HUES64 (cell line): Measurements from ENCODE around the gene TMC2.
"Not testable (repeated sequence)": the region's sequence is repeated elsewhere in the genome, so short reads cannot be mapped to it uniquely, and the experiment has no call there.

Source experiments
- H3K27ac ChIP-seq: 2 replicates; pipeline ENCODE4 v1.7.0; 2013; ENCODE audit warnings: low read depth, low read length, inconsistent platforms
- H3K27me3 ChIP-seq: 2 replicates; pipeline ENCODE4 v1.6.1; 2013; ENCODE audit warnings: mild to moderate bottlenecking, low read length; ENCODE audit not compliant: insufficient read depth
- H3K36me3 ChIP-seq: 2 replicates; pipeline ENCODE4 v1.6.1; 2013; ENCODE audit warnings: mild to moderate bottlenecking, low read length; ENCODE audit not compliant: insufficient read depth
- H3K4me1 ChIP-seq: 2 replicates; pipeline ENCODE4 v1.6.1; 2013; ENCODE audit warnings: mild to moderate bottlenecking, low read length, moderate library complexity; ENCODE audit not compliant: insufficient read depth
- H3K4me3 ChIP-seq: 2 replicates; pipeline ENCODE4 v1.5.1; 2013; ENCODE audit warnings: mild to moderate bottlenecking, low read length, moderate library complexity
- H3K9ac ChIP-seq: 2 replicates; pipeline ENCODE4 v1.6.1; 2013; ENCODE audit warnings: mild to moderate bottlenecking, low read depth, low read length
- H3K9me3 ChIP-seq: 2 replicates; pipeline ENCODE4 v1.6.1; 2013; ENCODE audit warnings: low read depth, low read length; ENCODE audit not compliant: insufficient read depth
- WGBS: fragments of 150-250, 120-280 bp; methylation state at CpG from one replicate; pipeline ENCODE4 v1.1.7; 2013; ENCODE audit warnings: missing lambda C conversion rate; 5-methylcytosine and 5-hydroxymethylcytosine counted together

The TMC2 gene

DNA sequence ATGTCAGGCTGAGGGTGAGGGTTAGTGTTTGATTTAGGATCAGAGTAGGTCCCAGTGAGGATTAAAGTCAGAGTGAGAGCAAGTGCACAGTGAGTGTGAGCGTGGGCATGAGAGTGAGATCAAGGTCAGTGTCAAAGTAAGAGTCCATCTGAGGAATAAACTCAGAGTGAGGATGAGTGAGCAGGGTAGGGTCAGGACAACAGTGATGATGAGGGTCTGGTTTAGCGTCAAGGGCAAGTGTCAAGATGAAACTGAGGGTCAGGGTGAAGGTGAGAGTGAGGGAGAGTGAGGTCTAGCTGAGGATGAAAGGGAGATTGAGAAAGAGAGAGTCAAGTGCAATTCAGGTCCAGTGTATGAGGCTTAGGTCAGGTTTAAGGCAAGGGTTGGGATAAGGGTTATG, 20.0 kb upstream of the TMC2 start:
- WGBS, result 77% methylated on average over 2 of the region's 2 CpGs
- H3K27me3 ChIP-seq, result peaks cover 98% of the 10 kb centered on the region
- no peak overlapping the region for H3K9ac ChIP-seq
- no peaks in the 10 kb centered on the region for H3K36me3 ChIP-seq
- no peaks in the 10 kb centered on the region for H3K9me3 ChIP-seq
- no peak overlapping the region for H3K4me3 ChIP-seq
- no peak overlapping the region for H3K27ac ChIP-seq
- no peaks in the 10 kb centered on the region for H3K4me1 ChIP-seq

DNA sequence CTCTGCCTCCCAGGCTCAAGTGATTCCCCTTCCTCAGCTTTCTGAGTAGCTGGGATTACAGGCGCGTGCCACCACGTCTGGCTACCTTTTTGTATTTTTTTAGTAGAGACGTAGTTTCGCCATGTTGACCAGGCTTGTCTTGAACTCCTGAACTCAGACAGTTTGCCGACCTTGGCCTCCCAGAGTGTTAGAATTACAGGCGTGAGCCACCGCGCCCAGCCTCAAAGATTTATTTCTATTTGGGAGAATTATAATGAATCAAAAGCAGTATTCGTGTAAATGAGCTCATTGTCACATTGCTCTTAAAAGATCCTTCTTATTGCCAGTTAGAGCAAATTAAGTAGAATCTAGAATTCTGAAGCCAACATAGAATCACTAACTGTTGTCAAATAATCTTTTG, 18.3 kb upstream of the TMC2 start:
- peaks cover 98% of the 10 kb centered on the region for H3K27me3 ChIP-seq

DNA sequence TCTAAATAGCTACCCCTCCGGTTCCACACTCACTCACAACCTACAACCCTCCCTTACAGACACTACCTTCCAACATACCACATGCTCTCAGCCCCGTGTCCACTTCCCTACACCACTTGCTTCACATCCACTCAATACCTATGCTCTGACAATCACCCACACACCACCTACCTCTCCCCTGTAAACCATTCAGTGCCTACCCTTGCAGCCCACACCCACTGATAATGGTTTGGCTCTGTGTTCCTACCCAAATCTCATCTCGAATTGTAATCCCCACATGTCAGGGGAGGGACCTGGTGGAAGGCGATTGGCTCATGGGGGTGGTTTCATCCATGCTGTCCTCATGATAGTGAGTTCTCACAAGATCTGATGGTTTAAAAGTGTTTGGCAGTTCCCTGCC, 17.8 kb upstream of the TMC2 start:
- Histone ChIP-seq H3K4me3 (no peak overlapping the region), H3K27me3 (peaks cover 98% of the 10 kb centered on the region), H3K36me3 (no peaks in the 10 kb centered on the region), H3K9ac (no peak overlapping the region), H3K27ac (no peak overlapping the region), H3K9me3 (no peaks in the 10 kb centered on the region), H3K4me1 (no peaks in the 10 kb centered on the region)
- 78% methylated on average over 4 of the region's 4 CpGs for WGBS

More for the DNA sequence above, 18.3 kb upstream of the TMC2 start:
- no peaks in the 10 kb centered on the region for H3K9me3 ChIP-seq
- H3K27ac ChIP-seq, result no peak overlapping the region
- H3K36me3 ChIP-seq, result no peaks in the 10 kb centered on the region
- no peak overlapping the region for H3K9ac ChIP-seq
- H3K4me1 ChIP-seq, result no peaks in the 10 kb centered on the region
- H3K4me3 ChIP-seq, result no peak overlapping the region
- 92% methylated on average over 10 of the region's 10 CpGs for WGBS

DNA sequence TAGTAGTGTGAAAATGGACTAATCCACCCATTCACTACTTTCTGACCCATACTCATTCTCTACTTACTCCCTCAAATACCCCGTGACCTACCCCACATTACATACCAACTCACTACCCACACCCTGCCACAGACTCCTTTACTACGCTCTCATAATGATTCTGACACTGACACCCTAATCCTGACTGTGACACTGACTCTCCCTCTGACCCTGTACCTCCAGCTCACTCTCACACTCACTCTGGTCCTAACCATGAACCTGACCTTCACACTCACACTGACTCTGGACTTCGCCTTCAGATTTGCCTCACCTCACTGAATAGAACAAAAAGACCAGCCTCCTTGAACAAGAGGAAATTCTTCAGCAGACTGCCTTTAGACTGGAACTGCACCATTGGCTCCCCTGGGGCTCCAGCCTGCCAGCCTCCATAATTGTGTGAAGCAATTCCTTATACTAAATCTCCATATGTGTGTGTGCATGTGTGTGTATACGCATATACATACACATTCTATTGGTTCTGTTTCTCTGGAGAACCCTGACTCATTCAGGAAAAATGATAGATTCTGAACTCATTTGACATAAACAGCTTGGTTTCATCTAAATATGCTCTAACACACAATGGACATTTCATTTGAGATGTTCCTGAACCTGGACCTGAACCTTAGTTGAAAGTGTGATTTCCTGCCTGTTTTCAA, 17.1 kb upstream of the TMC2 start:
- H3K9ac ChIP-seq, result no peak overlapping the region
- no peaks in the 10 kb centered on the region for H3K4me1 ChIP-seq
- H3K9me3 ChIP-seq, result no peaks in the 10 kb centered on the region
- 93% methylated on average over 3 of the region's 4 CpGs for WGBS
- H3K27me3 ChIP-seq, result peaks cover 98% of the 10 kb centered on the region
- H3K4me3 ChIP-seq, result no peak overlapping the region
- H3K27ac ChIP-seq, result no peak overlapping the region
- no peaks in the 10 kb centered on the region for H3K36me3 ChIP-seq

DNA sequence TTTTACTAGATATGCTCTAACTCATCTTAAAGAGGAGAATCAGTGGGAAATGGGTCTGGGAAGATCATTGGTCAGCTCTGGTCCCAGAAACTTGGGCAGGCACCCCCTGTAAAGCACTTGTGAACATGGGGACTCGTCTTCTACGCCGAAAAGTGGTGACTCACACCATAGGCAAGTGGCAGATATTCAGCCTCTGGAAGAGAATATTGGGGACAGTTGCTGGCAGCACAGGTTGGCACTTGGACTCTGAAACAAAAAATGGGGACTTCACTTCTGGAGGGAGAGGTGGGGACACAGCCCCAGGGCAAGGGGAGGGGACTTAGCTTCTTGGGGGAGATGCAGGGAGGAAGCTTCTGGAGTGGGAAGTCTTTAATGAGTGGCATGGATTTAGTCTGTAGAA, 15.8 kb upstream of the TMC2 start:
- no peak overlapping the region for H3K4me3 ChIP-seq
- no peak overlapping the region for H3K27ac ChIP-seq
- no peaks in the 10 kb centered on the region for H3K36me3 ChIP-seq
- WGBS, result 90% methylated on average over 3 of the region's 3 CpGs
- no peak overlapping the region for H3K9ac ChIP-seq
- H3K27me3 ChIP-seq, result peaks cover 96% of the 10 kb centered on the region
- 0 out of 2 replicates have a peak, but pooled peaks cover 2% of the 10 kb centered on the region for H3K4me1 ChIP-seq
- no peaks in the 10 kb centered on the region for H3K9me3 ChIP-seq

DNA sequence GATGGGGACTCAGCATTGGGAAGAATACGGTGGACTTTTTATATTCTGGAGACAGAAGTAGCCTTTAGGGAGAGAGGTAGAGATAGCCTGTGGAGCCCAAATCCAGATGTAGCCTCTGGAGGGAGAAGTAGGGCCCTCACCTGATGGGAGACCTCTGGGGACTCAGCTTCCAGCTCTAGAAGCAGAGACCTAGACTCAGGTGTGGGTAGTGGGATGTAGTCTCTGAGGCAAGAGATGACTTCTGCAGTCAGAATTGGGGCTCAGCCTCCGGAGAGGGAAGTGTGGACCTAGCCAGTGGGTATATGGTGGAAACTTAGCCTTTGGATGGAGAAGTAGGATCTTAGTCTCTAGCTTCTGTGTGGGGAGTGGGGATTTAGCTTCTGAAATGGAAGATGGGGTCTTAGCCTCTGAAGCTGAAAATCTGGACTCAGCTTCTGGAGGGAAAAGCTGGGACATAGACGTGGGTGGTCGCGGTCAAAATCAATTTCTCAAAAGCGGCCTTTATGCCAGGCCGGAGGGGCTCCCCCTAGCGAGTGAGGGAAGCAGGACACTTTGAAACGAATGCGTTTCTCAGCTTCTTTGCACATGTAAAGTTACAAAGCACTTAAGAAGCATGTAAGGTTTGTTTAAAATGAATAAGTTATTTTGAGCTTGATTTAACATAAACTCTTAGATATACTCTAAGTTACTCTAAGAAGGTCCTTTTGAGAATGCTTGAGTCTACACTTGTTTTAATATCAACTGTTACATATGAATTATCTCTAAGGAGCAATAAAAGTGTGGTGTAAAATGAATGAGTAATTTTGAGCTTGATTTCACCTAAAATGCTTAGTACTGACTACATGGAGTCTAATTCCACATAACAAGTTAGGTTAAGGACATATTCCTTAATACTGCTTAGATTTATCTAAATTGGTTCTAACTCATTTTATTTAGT, 14.7 kb upstream of the TMC2 start:
- Histone ChIP-seq H3K27me3 (peaks cover 96% of the 10 kb centered on the region), H3K9ac (no peak overlapping the region), H3K4me1 (0 out of 2 replicates have a peak, but pooled peaks cover 3% of the 10 kb centered on the region), H3K36me3 (no peaks in the 10 kb centered on the region), H3K27ac (no peak overlapping the region), H3K9me3 (no peaks in the 10 kb centered on the region), H3K4me3 (no peak overlapping the region)
- WGBS, result 21% methylated on average over 10 of the region's 10 CpGs

DNA sequence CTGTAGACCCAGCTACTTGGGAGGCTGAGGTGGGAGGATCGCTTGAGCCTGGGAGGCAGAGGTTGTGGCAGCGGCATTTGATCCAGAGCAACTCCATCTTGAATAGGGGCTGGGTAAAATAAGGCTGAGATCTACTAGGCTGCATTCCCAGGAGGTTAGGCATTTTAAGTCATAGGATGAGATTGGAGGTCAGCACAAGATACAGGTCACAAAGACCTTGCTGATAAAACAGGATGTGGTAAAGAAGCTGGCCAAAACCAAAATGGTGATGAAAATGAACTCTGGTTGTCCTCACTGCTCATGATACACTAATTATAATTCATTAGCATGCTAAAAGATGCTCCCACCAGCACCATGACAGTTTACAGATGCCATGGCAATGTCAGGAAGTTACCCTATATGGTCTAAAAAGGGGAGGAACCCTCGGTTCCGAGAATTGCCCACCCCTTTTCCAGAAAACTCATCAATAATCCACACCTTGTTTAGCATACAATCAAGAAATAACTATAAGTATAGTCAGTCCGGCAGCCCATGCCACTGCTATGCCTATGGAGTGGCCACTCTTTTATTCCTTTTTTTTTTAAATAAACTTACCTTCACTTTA, 13.4 kb upstream of the TMC2 start:
- H3K4me1 ChIP-seq, H3K9me3 ChIP-seq, H3K27ac ChIP-seq, H3K36me3 ChIP-seq, H3K9ac ChIP-seq, H3K4me3 ChIP-seq: not testable (repeated sequence)
- peaks cover 97% of the 10 kb centered on the region for H3K27me3 ChIP-seq
- WGBS, result 92% methylated on average over 5 of the region's 5 CpGs

DNA sequence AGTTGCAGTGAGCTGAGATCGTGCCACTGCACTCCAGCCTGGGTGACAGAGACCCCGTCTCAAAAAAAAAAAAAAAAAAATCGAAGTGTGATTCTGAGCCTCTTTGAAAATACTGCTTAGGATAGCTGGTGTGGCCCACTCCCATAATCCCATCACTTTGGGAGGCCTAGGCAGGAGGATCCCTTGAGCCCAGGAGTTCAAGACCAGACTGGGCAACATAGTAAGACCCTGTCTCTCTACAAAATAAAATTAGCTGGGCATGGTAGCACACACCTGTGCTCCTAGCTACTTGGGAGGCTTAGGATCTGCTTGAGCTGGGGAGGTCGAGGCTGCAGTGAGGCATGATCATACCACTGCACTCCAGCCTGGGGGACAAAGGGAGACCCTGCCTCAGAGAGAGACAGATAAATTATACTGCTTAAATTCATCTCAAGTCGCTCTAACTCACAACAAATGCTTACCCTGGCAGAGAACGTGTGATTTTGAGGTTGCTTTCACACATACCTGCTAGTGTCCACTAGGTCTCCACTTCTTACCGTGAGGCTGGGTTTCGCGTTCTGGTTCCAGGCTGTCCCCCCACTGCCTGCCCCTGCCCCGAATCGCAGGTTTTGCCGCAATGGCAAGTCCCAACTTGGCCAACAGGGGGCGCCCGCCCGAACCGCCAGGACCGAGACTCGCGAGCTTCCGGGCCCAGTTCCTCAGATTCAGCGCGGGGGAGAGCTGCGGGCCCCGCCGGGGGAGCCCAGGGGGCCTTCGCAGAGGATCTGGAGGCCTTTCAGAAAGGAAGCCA, 12.3 kb upstream of the TMC2 start:
- WGBS, result 15% methylated on average over 26 of the region's 26 CpGs
- Histone ChIP-seq H3K4me1 (0 out of 2 replicates have a peak, but pooled peaks cover 3% of the 10 kb centered on the region), H3K36me3 (no peaks in the 10 kb centered on the region), H3K27me3 (peaks cover 97% of the 10 kb centered on the region), H3K27ac (no peak overlapping the region), H3K9me3 (no peaks in the 10 kb centered on the region), H3K4me3 (peak overlapping the region; percentile 73), H3K9ac (peak overlapping the region; percentile 72)

DNA sequence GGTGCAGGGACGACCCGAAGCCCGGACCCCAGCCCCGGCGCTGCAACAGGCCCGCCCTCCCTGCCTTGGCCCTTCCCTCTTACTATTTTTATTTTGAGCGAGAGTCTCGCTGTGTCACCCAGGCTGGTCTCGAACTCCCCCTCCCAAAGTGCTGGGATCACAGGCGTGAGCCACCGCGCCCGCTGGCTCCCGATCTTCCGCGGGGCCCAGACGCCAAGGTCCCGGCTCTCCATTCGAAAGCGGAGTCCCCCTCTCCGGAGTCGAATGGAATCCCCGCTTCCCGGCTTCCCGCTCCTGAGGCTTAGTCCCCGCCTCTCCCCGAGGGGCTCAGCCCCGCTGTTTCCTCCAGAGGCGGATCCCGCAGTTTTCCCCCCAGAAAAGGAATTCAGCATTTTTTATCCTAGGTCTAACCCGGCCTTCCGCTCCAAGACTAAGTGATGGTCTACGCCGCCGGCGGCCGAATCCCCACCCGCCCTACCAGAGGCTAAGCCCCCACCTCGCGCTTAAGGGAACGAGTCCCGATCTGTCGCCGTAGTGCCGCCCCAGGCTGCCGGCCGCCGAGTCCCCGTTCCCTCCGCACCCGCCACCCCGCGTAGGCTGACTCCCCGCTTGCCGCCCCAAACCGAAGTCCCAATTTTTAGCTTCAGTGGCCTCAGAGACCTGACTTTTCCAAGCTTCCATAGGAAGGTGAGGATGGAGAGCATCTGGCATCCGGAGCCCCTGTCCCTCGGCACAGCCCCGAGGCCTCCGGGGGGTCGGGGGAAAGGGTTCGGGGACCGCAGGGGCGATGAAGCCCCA, 11.5 kb upstream of the TMC2 start:
- H3K27ac ChIP-seq, result no peak overlapping the region
- H3K4me1 ChIP-seq, result 0 out of 2 replicates have a peak, but pooled peaks cover 3% of the 10 kb centered on the region
- WGBS, result under 1% methylated on average over 64 of the region's 64 CpGs
- H3K27me3 ChIP-seq, result peaks cover 94% of the 10 kb centered on the region
- peak overlapping the region; percentile 72 for H3K9ac ChIP-seq
- no peaks in the 10 kb centered on the region for H3K9me3 ChIP-seq
- no peaks in the 10 kb centered on the region for H3K36me3 ChIP-seq
- H3K4me3 ChIP-seq, result peak overlapping the region; percentile 73

DNA sequence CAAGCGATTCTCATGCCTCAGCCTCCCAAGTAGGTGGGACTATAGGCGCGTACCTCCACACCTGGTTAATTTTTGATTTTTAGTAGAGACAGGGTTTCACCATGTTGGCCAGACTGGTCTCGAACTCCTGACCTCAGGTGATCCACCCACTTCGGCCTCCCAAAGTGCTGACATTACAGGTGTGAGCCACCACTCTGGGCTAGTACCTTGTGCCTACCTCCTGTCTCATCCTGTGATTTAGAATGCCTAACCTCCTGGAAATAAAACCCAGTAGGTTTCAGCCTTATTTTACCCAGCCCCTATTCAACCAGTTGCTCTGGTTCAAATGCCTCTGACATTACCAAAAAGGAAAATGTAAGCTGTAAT, 10.2 kb upstream of the TMC2 start:
- not testable (repeated sequence) for H3K9ac ChIP-seq, H3K9me3 ChIP-seq, H3K4me3 ChIP-seq, H3K36me3 ChIP-seq, H3K4me1 ChIP-seq, H3K27ac ChIP-seq
- peaks cover 87% of the 10 kb centered on the region for H3K27me3 ChIP-seq
- 96% methylated on average over 5 of the region's 5 CpGs for WGBS
